GM12801 (cell line): Measurements from ENCODE around the gene KCNH2.

Experiments used
- CTCF ChIP-seq: IDR thresholded peaks from one replicate; pipeline ENCODE4 v1.5.1; 2011; ENCODE audit warnings: control low read depth; ENCODE audit not compliant: insufficient read length; ENCODE audit errors: extremely low read depth

The KCNH2 gene

GRCh38 chr7:150943453-150943814 is 34.7 kb downstream of the KCNH2 start:
- no peak for TF ChIP-seq CTCF

GRCh38 chr7:150942591-150943452 is 35.3 kb downstream of the KCNH2 start:
- TF ChIP-seq CTCF: no peak

- no peak for TF ChIP-seq CTCF
Measured at GRCh38 chr7:150942001-150942590, 36.0 kb downstream of the KCNH2 start.

GRCh38 chr7:150941351-150942000 is 36.6 kb downstream of the KCNH2 start:
- TF ChIP-seq CTCF: no peak

GRCh38 chr7:150940431-150941102 is 37.6 kb downstream of the KCNH2 start:
- no peak for TF ChIP-seq CTCF

- TF ChIP-seq CTCF: no peak
Measured at GRCh38 chr7:150939466-150939865, 38.7 kb downstream of the KCNH2 start.

GRCh38 chr7:150939052-150939451 is 39.1 kb downstream of the KCNH2 start:
- no peak for TF ChIP-seq CTCF
